MCF 10A (cell line): ENCODE measurements around the gene HNRNPH2. TPM values are rescaled to one million over a fixed set of nuclear protein-coding genes. Genes with fewer than 3 reads are reported as not detected.

ENCODE experiments used
- BruUV-seq: library from RNA; stranded (reverse); fragments of 400-500 nt; replicated peaks from 2 replicates; lab custom pipeline; 2021; lab: Mats Ljungman, UMichigan
- CTCF ChIA-PET: fragments of 300-600 bp; sonication (Branson Sonifier 250); formaldehyde crosslinking; extraction: SDS; loops from one replicate; lab custom pipeline; 2021; ENCODE audit warnings: antibody characterized with exemption, inconsistent platforms; lab: Yijun Ruan, JAX
- POLR2A ChIA-PET: fragments of 300-600, 350-650 bp; sonication (Branson Sonifier 250); formaldehyde crosslinking; extraction: SDS; loops from one replicate; lab custom pipeline; 2020; ENCODE audit warnings: antibody characterized with exemption, inconsistent platforms; lab: Yijun Ruan, JAX
- DNase-seq: peaks from one replicate; pipeline ENCODE4 v3.0.0-alpha.2; 2018; ENCODE audit not compliant: unreplicated experiment
- H3K27ac Mint-ChIP-seq: one replicate; pipeline ENCODE4 v1.8.0; 2022; ENCODE audit warnings: mild to moderate bottlenecking, low read depth, mixed read lengths; ENCODE audit not compliant: unreplicated experiment
- H3K27me3 Mint-ChIP-seq: one replicate; pipeline ENCODE4 v1.8.0; 2022; ENCODE audit warnings: mixed read lengths; ENCODE audit not compliant: insufficient read depth, unreplicated experiment
- H3K36me3 Mint-ChIP-seq: one replicate; pipeline ENCODE4 v1.8.0; 2022; ENCODE audit warnings: mild to moderate bottlenecking, moderate library complexity, mixed read lengths; ENCODE audit not compliant: insufficient read depth, unreplicated experiment
- H3K4me1 Mint-ChIP-seq: one replicate; pipeline ENCODE4 v1.8.0; 2022; ENCODE audit warnings: mixed read lengths; ENCODE audit not compliant: insufficient read depth, unreplicated experiment
- H3K4me3 Mint-ChIP-seq: one replicate; pipeline ENCODE4 v1.8.0; 2022; ENCODE audit warnings: mild to moderate bottlenecking, moderate library complexity, mixed read lengths; ENCODE audit not compliant: unreplicated experiment
- H3K9me3 Mint-ChIP-seq: one replicate; pipeline ENCODE4 v1.8.0; 2022; ENCODE audit warnings: mixed read lengths; ENCODE audit not compliant: unreplicated experiment
- intact Hi-C: fragments of 100-400 bp; cut with micrococcal nuclease; formaldehyde crosslinking; loops from 2 replicates; pipeline ENCODE4 v1.14.1; 2022
- total RNA-seq: library from RNA; stranded (reverse); gene quantifications from 2 replicates; pipeline ENCODE4 v1.2.3, GENCODE V29; 2022
- TF ChIP-seq, protein P1 (sequence below): fragments of 200-600 bp; IDR thresholded peaks from one replicate; pipeline ENCODE4 v1.8.0; 2022; ENCODE audit warnings: antibody characterized with exemption, mild to moderate bottlenecking; ENCODE audit not compliant: unreplicated experiment

HNRNPH2 gene
- total RNA-seq, 1 experiment from 2014 or later = 35.5 TPM

DNA sequence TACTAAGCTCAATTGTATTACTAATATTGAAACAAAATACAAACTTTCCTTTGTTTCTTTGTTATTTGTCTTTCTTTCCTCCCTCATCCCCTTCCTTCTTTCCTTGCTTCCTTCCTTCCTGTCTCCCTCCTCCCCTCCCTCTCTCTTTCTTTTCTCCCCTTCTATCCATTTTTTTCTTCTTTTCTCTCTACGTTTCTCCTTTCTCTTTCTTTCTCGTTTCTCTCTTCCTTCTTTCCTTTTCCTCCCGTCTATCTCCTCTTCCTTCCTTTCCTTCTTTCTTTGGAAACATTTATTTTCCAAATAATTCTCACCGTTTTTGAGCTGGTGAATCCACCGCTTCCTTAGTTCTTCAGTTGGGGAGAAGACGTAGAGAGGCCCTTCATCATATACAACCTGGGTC, 38.3 kb upstream of the HNRNPH2 start:
- TF ChIP-seq, protein P1, sequence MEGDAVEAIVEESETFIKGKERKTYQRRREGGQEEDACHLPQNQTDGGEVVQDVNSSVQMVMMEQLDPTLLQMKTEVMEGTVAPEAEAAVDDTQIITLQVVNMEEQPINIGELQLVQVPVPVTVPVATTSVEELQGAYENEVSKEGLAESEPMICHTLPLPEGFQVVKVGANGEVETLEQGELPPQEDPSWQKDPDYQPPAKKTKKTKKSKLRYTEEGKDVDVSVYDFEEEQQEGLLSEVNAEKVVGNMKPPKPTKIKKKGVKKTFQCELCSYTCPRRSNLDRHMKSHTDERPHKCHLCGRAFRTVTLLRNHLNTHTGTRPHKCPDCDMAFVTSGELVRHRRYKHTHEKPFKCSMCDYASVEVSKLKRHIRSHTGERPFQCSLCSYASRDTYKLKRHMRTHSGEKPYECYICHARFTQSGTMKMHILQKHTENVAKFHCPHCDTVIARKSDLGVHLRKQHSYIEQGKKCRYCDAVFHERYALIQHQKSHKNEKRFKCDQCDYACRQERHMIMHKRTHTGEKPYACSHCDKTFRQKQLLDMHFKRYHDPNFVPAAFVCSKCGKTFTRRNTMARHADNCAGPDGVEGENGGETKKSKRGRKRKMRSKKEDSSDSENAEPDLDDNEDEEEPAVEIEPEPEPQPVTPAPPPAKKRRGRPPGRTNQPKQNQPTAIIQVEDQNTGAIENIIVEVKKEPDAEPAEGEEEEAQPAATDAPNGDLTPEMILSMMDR = no peak
- no TSS peak for BruUV-seq
- Mint-ChIP-seq H3K36me3 (no peaks in the 10 kb centered on the region), H3K4me3 (no peak overlapping the region), H3K27ac (no peak overlapping the region), H3K9me3 (no peaks in the 10 kb centered on the region), H3K27me3 (peaks cover 64% of the 10 kb centered on the region), H3K4me1 (no peaks in the 10 kb centered on the region)
- ChIA-PET CTCF (interaction anchor here (0.5 kb wide), 1 partner anchor 52 kb away, joined by 3 read pairs; no protein-coding TSS in a partner anchor), POLR2A (interaction anchor here (0.6 to 2.8 kb wide), 2 partner anchors 21 to 368 kb away, joined by 3 to 7 read pairs; partner anchors contain the start of gene RPL36A)
- intact Hi-C loops = no loop called here
- DNase-seq = no peak

DNA sequence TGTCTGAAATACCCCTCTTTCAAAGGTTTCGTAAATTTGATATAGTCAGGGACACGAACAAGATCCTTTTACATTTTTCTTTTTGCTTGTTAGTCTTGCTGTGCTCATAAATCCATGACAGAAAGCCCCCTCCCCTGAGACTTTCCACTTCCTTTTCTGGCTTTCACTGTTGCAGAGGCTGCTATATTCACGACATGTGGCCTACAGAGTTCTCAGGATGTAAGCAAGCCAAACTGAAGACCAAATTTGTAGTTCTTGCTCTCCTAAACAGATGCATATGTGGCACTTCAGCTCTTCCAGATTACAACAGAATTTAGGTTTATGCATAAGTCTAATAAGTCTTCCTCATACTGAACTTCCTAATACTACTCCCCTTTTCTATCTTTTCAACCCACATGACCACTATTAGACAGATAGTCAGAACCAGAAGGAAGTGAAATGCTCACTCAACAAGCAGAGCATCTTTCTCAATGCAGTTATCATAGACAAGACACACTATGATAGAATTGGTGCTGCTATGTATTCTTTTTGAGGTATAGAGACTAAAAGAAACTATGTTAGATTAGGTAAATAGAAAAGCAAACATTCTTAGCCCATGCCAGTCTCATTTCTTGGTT, 37.0 kb upstream of the HNRNPH2 start:
- Mint-ChIP-seq H3K27me3 (peaks cover 67% of the 10 kb centered on the region), H3K36me3 (no peaks in the 10 kb centered on the region), H3K4me1 (no peaks in the 10 kb centered on the region), H3K27ac (no peak overlapping the region), H3K4me3 (no peak overlapping the region), H3K9me3 (no peaks in the 10 kb centered on the region)
- TF ChIP-seq, protein P1 = no peak
- intact Hi-C loops = no loop called here
- DNase-seq = no peak
- BruUV-seq = no TSS peak
- ChIA-PET CTCF (no interaction called here), POLR2A (no interaction called here)

DNA sequence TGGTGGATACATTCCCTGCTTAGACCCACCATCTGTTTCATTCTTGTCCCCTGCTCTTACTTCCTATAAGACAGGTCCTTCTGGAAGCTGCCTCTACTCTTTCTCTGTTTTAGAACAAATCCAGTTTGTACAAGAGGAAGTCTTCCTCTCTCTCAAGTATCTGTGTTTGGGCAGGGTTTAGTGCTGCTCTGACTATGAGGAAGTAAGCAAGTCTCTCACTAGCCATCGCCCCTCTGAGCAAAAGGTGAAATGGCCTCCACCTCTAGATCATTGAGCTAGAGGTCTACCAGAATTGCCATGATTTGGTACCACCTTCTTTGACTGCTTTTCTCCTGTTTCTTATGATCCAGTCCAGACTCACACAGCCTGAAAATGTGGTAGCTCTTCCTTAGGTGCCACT, 30.5 kb upstream of the HNRNPH2 start:
- ChIA-PET POLR2A (no interaction called here), CTCF (interaction anchor here (0.6 kb wide), 1 partner anchor 30 kb away, joined by 3 read pairs; no protein-coding TSS in a partner anchor)
- no TSS peak for BruUV-seq
- Mint-ChIP-seq H3K36me3 (no peaks in the 10 kb centered on the region), H3K27me3 (peaks cover 56% of the 10 kb centered on the region), H3K9me3 (no peaks in the 10 kb centered on the region), H3K4me1 (no peaks in the 10 kb centered on the region), H3K27ac (no peak overlapping the region), H3K4me3 (no peak overlapping the region)
- DNase-seq = no peak
- TF ChIP-seq, protein P1 = no peak
- intact Hi-C loops = no loop called here

DNA sequence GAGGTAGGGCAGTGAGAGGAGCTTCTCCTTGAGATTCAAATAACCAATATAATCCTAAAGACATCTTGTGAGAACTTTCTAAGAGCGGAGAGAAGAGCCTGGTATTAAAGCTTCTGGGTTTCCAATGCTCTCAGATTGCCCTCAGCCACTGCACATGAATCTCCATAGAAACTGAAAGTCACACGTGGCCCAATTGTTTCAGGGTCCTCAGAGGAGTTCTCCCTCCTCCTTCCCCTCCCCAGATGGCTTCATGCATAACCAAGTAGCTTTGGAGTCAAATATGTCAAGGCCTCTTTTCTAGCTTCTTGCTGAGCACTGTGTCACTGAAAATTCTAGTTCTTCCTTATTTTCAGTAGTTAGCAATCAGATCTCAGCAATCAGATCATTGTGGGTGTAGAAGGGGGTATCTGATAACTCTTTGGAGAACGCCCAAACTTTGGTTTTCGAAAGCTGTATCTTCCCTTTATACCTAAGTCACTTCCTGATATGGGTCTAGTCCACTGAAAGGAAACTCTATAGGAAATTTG, 24.3 kb upstream of the HNRNPH2 start:
- intact Hi-C loops = no loop called here
- Mint-ChIP-seq H3K27me3 (peaks cover 51% of the 10 kb centered on the region), H3K4me1 (no peaks in the 10 kb centered on the region), H3K4me3 (no peak overlapping the region), H3K36me3 (no peaks in the 10 kb centered on the region), H3K9me3 (no peaks in the 10 kb centered on the region), H3K27ac (no peak overlapping the region)
- ChIA-PET CTCF (no interaction called here), POLR2A (interaction anchor here (0.6 kb wide), 1 partner anchor 8 kb away, joined by 4 read pairs; no protein-coding TSS in a partner anchor)
- DNase-seq = no peak
- BruUV-seq = no TSS peak
- TF ChIP-seq, protein P1 = no peak
